ENCODE measurements around the gene AK3. TPM values are rescaled to one million over a fixed set of nuclear protein-coding genes. Genes with fewer than 3 reads are reported as not detected.
A peak's percentile ranks its signal among the peaks of the same experiment; 100 is the strongest.

AK3 gene
- total RNA-seq, 1 experiment from 2014 or later, result 79.2 TPM

- no peak for ATAC-seq
- H3K9me3 ChIP-seq (ENCODE audit: low read length), result no peaks in the 10 kb centered on the region
- peak overlapping the region; percentile 87 for H3K9ac ChIP-seq (ENCODE audit: low read length)
- no peaks in the 10 kb centered on the region for H3K36me3 ChIP-seq (ENCODE audit: low read depth, low read length)
- no peak for TF ChIP-seq EZH2phosphoT487 (IDR thresholded peaks at IDR 0.05; ENCODE audit: borderline replicate concordance, low read length)
- no peak for TF ChIP-seq EZH2 (IDR thresholded peaks at IDR 0.05; ENCODE audit: low read length, unreplicated experiment)
- TF ChIP-seq, protein P1, sequence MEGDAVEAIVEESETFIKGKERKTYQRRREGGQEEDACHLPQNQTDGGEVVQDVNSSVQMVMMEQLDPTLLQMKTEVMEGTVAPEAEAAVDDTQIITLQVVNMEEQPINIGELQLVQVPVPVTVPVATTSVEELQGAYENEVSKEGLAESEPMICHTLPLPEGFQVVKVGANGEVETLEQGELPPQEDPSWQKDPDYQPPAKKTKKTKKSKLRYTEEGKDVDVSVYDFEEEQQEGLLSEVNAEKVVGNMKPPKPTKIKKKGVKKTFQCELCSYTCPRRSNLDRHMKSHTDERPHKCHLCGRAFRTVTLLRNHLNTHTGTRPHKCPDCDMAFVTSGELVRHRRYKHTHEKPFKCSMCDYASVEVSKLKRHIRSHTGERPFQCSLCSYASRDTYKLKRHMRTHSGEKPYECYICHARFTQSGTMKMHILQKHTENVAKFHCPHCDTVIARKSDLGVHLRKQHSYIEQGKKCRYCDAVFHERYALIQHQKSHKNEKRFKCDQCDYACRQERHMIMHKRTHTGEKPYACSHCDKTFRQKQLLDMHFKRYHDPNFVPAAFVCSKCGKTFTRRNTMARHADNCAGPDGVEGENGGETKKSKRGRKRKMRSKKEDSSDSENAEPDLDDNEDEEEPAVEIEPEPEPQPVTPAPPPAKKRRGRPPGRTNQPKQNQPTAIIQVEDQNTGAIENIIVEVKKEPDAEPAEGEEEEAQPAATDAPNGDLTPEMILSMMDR (conservative IDR thresholded peaks at IDR 0.05; ENCODE audit: low read depth, low read length), result no peak
- H3K4me1 ChIP-seq (ENCODE audit: insufficient read depth, low read length), result peaks cover 52% of the 10 kb centered on the region
- peak; percentile 29 for DNase-seq
- CTCF ChIA-PET, result no interaction called here
- peak overlapping the region; percentile 48 for H3K27ac ChIP-seq (ENCODE audit: low read length)
- peak overlapping the region; percentile 91 for H3K4me2 ChIP-seq (ENCODE audit: low read length)
- H3F3A ChIP-seq (ENCODE audit: low read length, unreplicated experiment), result no peaks in the 10 kb centered on the region
- intact Hi-C loops (cut with micrococcal nuclease), result loop anchor here (1.0 to 5.0 kb wide), 3 partner anchors 16 to 171 kb away; partner anchors contain the start of genes AK3, CDC37L1 and SLC1A1
- H3K9me2 ChIP-seq (replicated peaks; ENCODE audit: low read length), result no peaks in the 10 kb centered on the region
- peak overlapping the region; percentile 85 for H2AFZ ChIP-seq (ENCODE audit: low read length)
- no peaks in the 10 kb centered on the region for H3K27me3 ChIP-seq (ENCODE audit: low read length)
- H4K20me1 ChIP-seq (ENCODE audit: low read length), result peaks cover 4% of the 10 kb centered on the region; the same call in 1 of the 2 replicates
- H3K79me2 ChIP-seq (ENCODE audit: low read length), result peaks cover 36% of the 10 kb centered on the region
- H3K4me3 ChIP-seq (ENCODE audit: low read length), result peak overlapping the region; percentile 92
- POLR2A ChIA-PET (ENCODE audit: unreplicated experiment), result interaction anchor here (0.6 kb wide), 1 partner anchor 553 kb away, joined by 3 read pairs; no protein-coding TSS in a partner anchor
- BruUV-seq (replicated peaks), result TSS peak; percentile 36
Measured at GRCh38 chr9:4662989-4663792, 77.8 kb downstream of the AK3 start.

GRCh38 chr9:4662108-4662988 lies 78.7 kb downstream of the AK3 start, which contains the start of gene PLPP6:
Gene PLPP6, plus strand, starts transcription at chr9:4662294. Its CDS starts 82 bp downstream, at chr9:4662376.
- Histone ChIP-seq H3K4me3 (ENCODE audit: low read length) (peak within 1 kb of the TSS; percentile 92), H3K4me1 (ENCODE audit: insufficient read depth, low read length) (peaks cover 57% of the 10 kb centered on the region), H3K4me2 (ENCODE audit: low read length) (peak within 1 kb of the TSS; percentile 91), H2AFZ (ENCODE audit: low read length) (peak within 1 kb of the TSS; percentile 85), H3K9me2 (replicated peaks; ENCODE audit: low read length) (no peaks in the 10 kb centered on the region), H3K9me3 (ENCODE audit: low read length) (no peaks in the 10 kb centered on the region), H3K9ac (ENCODE audit: low read length) (peak within 1 kb of the TSS; percentile 87), H3K36me3 (ENCODE audit: low read depth, low read length) (no peaks in the 10 kb centered on the region), H3K27me3 (ENCODE audit: low read length) (no peaks in the 10 kb centered on the region), H4K20me1 (ENCODE audit: low read length) (peaks cover 4% of the 10 kb centered on the region; the same call in 1 of the 2 replicates), H3K79me2 (ENCODE audit: low read length) (peaks cover 36% of the 10 kb centered on the region), H3F3A (ENCODE audit: low read length, unreplicated experiment) (no peaks in the 10 kb centered on the region), H3K27ac (ENCODE audit: low read length) (peak within 1 kb of the TSS; percentile 48)
- no TSS peak for BruUV-seq (replicated peaks)
- ChIA-PET POLR2A (ENCODE audit: unreplicated experiment) (interaction anchor here (0.6 kb wide), 1 partner anchor 552 kb away, joined by 3 read pairs; no protein-coding TSS in a partner anchor), CTCF (no interaction called here)
- ATAC-seq, result peak; percentile 79
- intact Hi-C loops (cut with micrococcal nuclease), result loop anchor here (1.0 to 5.0 kb wide), 3 partner anchors 17 to 170 kb away; partner anchors contain the start of genes AK3, CDC37L1 and SLC1A1
- DNase-seq, result peak; percentile 90
- no peak for TF ChIP-seq EZH2 (IDR thresholded peaks at IDR 0.05; ENCODE audit: low read length, unreplicated experiment)
- TF ChIP-seq, protein P1 (conservative IDR thresholded peaks at IDR 0.05; ENCODE audit: low read depth, low read length), result peak; percentile 53
